RWPE2 (cell line): ENCODE results near the gene CNTFR.

Experiments used
- ATAC-seq: fragments of 200-7000 bp; cut with Tn5 transposase; 3 replicates; pipeline ENCODE4 v1.9.1; 2021; ENCODE audit warnings: low read depth
- DNase-seq: peaks from one replicate; pipeline ENCODE4 v3.0.0-alpha.2; 2020; ENCODE audit warnings: low spot score
- H3K27ac ChIP-seq: fragments of 450-650 bp; 2 replicates; pipeline ENCODE4 v1.5.1; 2017; ENCODE audit warnings: mild to moderate bottlenecking; ENCODE audit not compliant: poor library complexity, severe bottlenecking
- H3K27me3 ChIP-seq: fragments of 250-450 bp; sonication (Bioruptor Pico); 2 replicates; pipeline ENCODE4 v1.5.1; 2021; ENCODE audit warnings: mild to moderate bottlenecking, moderate library complexity; ENCODE audit not compliant: insufficient read depth, poor library complexity, severe bottlenecking
- H3K36me3 ChIP-seq: fragments of 250-450 bp; sonication (Bioruptor Pico); 2 replicates; pipeline ENCODE4 v1.5.1; 2020; ENCODE audit warnings: low read depth, mild to moderate bottlenecking, moderate library complexity
- H3K4me1 ChIP-seq: fragments of 250-450 bp; sonication (Bioruptor Pico); 2 replicates; pipeline ENCODE4 v1.5.1; 2021; ENCODE audit warnings: mild to moderate bottlenecking, moderate library complexity; ENCODE audit not compliant: insufficient read depth, poor library complexity, severe bottlenecking
- H3K4me3 ChIP-seq: fragments of 250-450 bp; sonication (Bioruptor Pico); 2 replicates; pipeline ENCODE4 v1.5.1; 2021; ENCODE audit warnings: mild to moderate bottlenecking, moderate library complexity; ENCODE audit not compliant: severe bottlenecking
- H3K9me3 ChIP-seq: fragments of 250-450 bp; sonication (Bioruptor Pico); 2 replicates; pipeline ENCODE4 v1.5.1; 2021; ENCODE audit warnings: mild to moderate bottlenecking, moderate library complexity; ENCODE audit not compliant: severe bottlenecking
- CTCF ChIP-seq: fragments of 450-650 bp; IDR thresholded peaks from one replicate; pipeline ENCODE4 v1.5.1; 2017; ENCODE audit warnings: mild to moderate bottlenecking, moderate library complexity; ENCODE audit not compliant: poor library complexity, severe bottlenecking

CNTFR gene

GRCh38 chr9:34580358-34580757 lies 9.2 kb downstream of the CNTFR start:
- Histone ChIP-seq H3K36me3 (no peaks in the 10 kb centered on the region), H3K27me3 (peaks cover 50% of the 10 kb centered on the region), H3K9me3 (no peaks in the 10 kb centered on the region), H3K4me1 (no peaks in the 10 kb centered on the region), H3K27ac (no peak overlapping the region), H3K4me3 (no peak overlapping the region)
- DNase-seq (no peak), ATAC-seq (no peak)
- TF ChIP-seq CTCF = no peak

- DNase-seq = no peak
- Histone ChIP-seq H3K27me3 (peaks cover 48% of the 10 kb centered on the region), H3K4me3 (no peak overlapping the region), H3K9me3 (no peaks in the 10 kb centered on the region), H3K36me3 (no peaks in the 10 kb centered on the region), H3K27ac (no peak overlapping the region), H3K4me1 (no peaks in the 10 kb centered on the region)
- no peak for ATAC-seq
- TF ChIP-seq CTCF = no peak
Measured at GRCh38 chr9:34579808-34580163, 9.7 kb downstream of the CNTFR start.

GRCh38 chr9:34579104-34579807 lies 10.3 kb downstream of the CNTFR start:
- no peak for TF ChIP-seq CTCF
- Histone ChIP-seq H3K4me3 (no peak overlapping the region), H3K9me3 (no peaks in the 10 kb centered on the region), H3K36me3 (no peaks in the 10 kb centered on the region), H3K27ac (no peak overlapping the region), H3K27me3 (peaks cover 45% of the 10 kb centered on the region), H3K4me1 (no peaks in the 10 kb centered on the region)
- no peak for ATAC-seq
- no peak for DNase-seq

- H3K4me3 ChIP-seq = no peak overlapping the region
- H3K36me3 ChIP-seq = no peaks in the 10 kb centered on the region
- no peaks in the 10 kb centered on the region for H3K9me3 ChIP-seq
- TF ChIP-seq CTCF = no peak
- H3K27ac ChIP-seq = no peak overlapping the region
- no peak for DNase-seq
- ATAC-seq = peak; percentile 47; the same call in 1 of the 3 replicates
- H3K4me1 ChIP-seq = no peaks in the 10 kb centered on the region
- peaks cover 44% of the 10 kb centered on the region for H3K27me3 ChIP-seq
Measured at GRCh38 chr9:34578241-34579103, 11.1 kb downstream of the CNTFR start.
